H9 (cell line): ENCODE data around the gene JMJD8. TPM values are rescaled to one million over a fixed set of nuclear protein-coding genes. Genes with fewer than 3 reads are reported as not detected.

Source experiments
- DNase-seq: peaks from one replicate; pipeline ENCODE4 v3.0.0-alpha.2; 2017
- H2AFZ ChIP-seq: one replicate; pipeline ENCODE4 v1.6.1; 2013; ENCODE audit warnings: mild to moderate bottlenecking, low read length, control low read depth, moderate library complexity
- H2AK5ac ChIP-seq: 2 replicates; pipeline ENCODE4 v1.6.1; 2013; ENCODE audit warnings: low read length, control low read depth, mixed read lengths; ENCODE audit not compliant: insufficient read length
- H2BK120ac ChIP-seq: one replicate; pipeline ENCODE4 v1.6.1; 2013; ENCODE audit warnings: low read depth, mild to moderate bottlenecking, low read length, control low read depth, inconsistent platforms; ENCODE audit not compliant: poor library complexity, severe bottlenecking
- H2BK12ac ChIP-seq: 2 replicates; pipeline ENCODE4 v1.6.1; 2013; ENCODE audit warnings: low read length, control low read depth, mixed read lengths, low read depth; ENCODE audit not compliant: insufficient read length
- H2BK15ac ChIP-seq: 2 replicates; pipeline ENCODE4 v1.6.1; 2013; ENCODE audit warnings: low read depth, low read length, control low read depth
- H2BK20ac ChIP-seq: one replicate; pipeline ENCODE4 v1.6.1; 2013; ENCODE audit warnings: low read depth, mild to moderate bottlenecking, low read length, control low read depth, inconsistent platforms; ENCODE audit not compliant: poor library complexity, severe bottlenecking
- H2BK5ac ChIP-seq: 2 replicates; pipeline ENCODE4 v1.6.1; 2013; ENCODE audit warnings: low read length, control low read depth, mixed read lengths; ENCODE audit not compliant: insufficient read length
- H3K14ac ChIP-seq: 2 replicates; pipeline ENCODE4 v1.6.1; 2013; ENCODE audit warnings: low read length, control low read depth; ENCODE audit not compliant: insufficient read depth
- H3K18ac ChIP-seq: 2 replicates; pipeline ENCODE4 v1.6.1; 2013; ENCODE audit warnings: low read depth, mild to moderate bottlenecking, mixed read lengths, low read length, control low read depth; ENCODE audit not compliant: insufficient read length
- H3K23ac ChIP-seq: 2 replicates; pipeline ENCODE4 v1.6.1; 2013; ENCODE audit warnings: low read length, control low read depth, mixed read lengths, low read depth; ENCODE audit not compliant: insufficient read length
- H3K23me2 ChIP-seq: 2 replicates; pipeline ENCODE4 v1.6.1; 2013; ENCODE audit warnings: low read depth, mild to moderate bottlenecking, mixed read lengths, low read length, control low read depth; ENCODE audit not compliant: insufficient read length, poor library complexity, severe bottlenecking
- H3K27ac ChIP-seq: 2 replicates; pipeline ENCODE4 v1.5.1; 2013; ENCODE audit warnings: low read length, control low read depth, mixed read lengths, low read depth; ENCODE audit not compliant: insufficient read length
- H3K27me3 ChIP-seq: 2 replicates; pipeline ENCODE4 v1.6.1; 2013; ENCODE audit warnings: low read length, control low read depth, inconsistent platforms; ENCODE audit not compliant: insufficient read depth
- H3K4ac ChIP-seq: 2 replicates; pipeline ENCODE4 v1.6.1; 2013; ENCODE audit warnings: low read depth, mild to moderate bottlenecking, control low read depth, inconsistent platforms, low read length, moderate library complexity
- H3K4me1 ChIP-seq: 2 replicates; pipeline ENCODE4 v1.6.1; 2013; ENCODE audit warnings: low read length, control low read depth, inconsistent platforms; ENCODE audit not compliant: insufficient read depth
- H3K4me2 ChIP-seq: 2 replicates; pipeline ENCODE4 v1.6.1; 2013; ENCODE audit warnings: low read length, control low read depth, mixed read lengths; ENCODE audit not compliant: insufficient read length, insufficient read depth
- H3K56ac ChIP-seq: 2 replicates; pipeline ENCODE4 v1.6.1; 2013; ENCODE audit warnings: low read depth, mild to moderate bottlenecking, mixed read lengths, low read length, control low read depth; ENCODE audit not compliant: insufficient read length
- H3K79me1 ChIP-seq: 2 replicates; pipeline ENCODE4 v1.6.1; 2013; ENCODE audit warnings: low read depth, mild to moderate bottlenecking, moderate library complexity, low read length, control low read depth, inconsistent platforms; ENCODE audit not compliant: insufficient read depth, poor library complexity, severe bottlenecking
- H3K79me2 ChIP-seq: 2 replicates; pipeline ENCODE4 v1.6.1; 2013; ENCODE audit warnings: low read length, control low read depth, inconsistent platforms; ENCODE audit not compliant: insufficient read depth
- H3K9ac ChIP-seq: 2 replicates; pipeline ENCODE4 v1.6.1; 2013; ENCODE audit warnings: low read length, control low read depth, mixed read lengths; ENCODE audit not compliant: insufficient read length; ENCODE audit errors: extremely low read depth
- H3K9me3 ChIP-seq: one replicate; pipeline ENCODE4 v1.6.1; 2013; ENCODE audit warnings: low read depth, low read length, inconsistent platforms; ENCODE audit not compliant: control insufficient read depth
- H3T11ph ChIP-seq: one replicate; pipeline ENCODE4 v1.6.1; 2013; ENCODE audit warnings: mild to moderate bottlenecking, low read length, control low read depth, inconsistent platforms
- H4K20me1 ChIP-seq: one replicate; pipeline ENCODE4 v1.6.1; 2013; ENCODE audit not compliant: control insufficient read depth, insufficient read length, insufficient read depth
- H4K5ac ChIP-seq: 2 replicates; pipeline ENCODE4 v1.6.1; 2013; ENCODE audit warnings: low read depth, mild to moderate bottlenecking, mixed read lengths, low read length, control low read depth; ENCODE audit not compliant: insufficient read length
- H4K8ac ChIP-seq: replicated peaks from 2 replicates; pipeline ENCODE4 v1.6.1; 2013; ENCODE audit warnings: low read length, control low read depth, mixed read lengths, low read depth; ENCODE audit not compliant: insufficient read length
- H4K91ac ChIP-seq: 2 replicates; pipeline ENCODE4 v1.6.1; 2013; ENCODE audit warnings: low read depth, mild to moderate bottlenecking, moderate library complexity, mixed read lengths, low read length, control low read depth; ENCODE audit not compliant: insufficient read length
- H3K27ac Mint-ChIP-seq, 3 experiments: 2 replicates in 2 of 3; 3 replicates in 1 of 3; pipeline ENCODE4 v1.8.0; 2020 to 2021; ENCODE audit warnings: mixed read lengths in 3 of 3, mild to moderate bottlenecking in 1 of 3, moderate library complexity in 1 of 3
- H3K27me3 Mint-ChIP-seq: 2 replicates; pipeline ENCODE4 v1.8.0; 2021; ENCODE audit warnings: low read depth, mild to moderate bottlenecking, moderate library complexity, mixed read lengths
- H3K36me3 Mint-ChIP-seq, 3 experiments: 2 replicates in 2 of 3; 3 replicates in 1 of 3; pipeline ENCODE4 v1.8.0; 2020 to 2021; ENCODE audit warnings: low read depth in 3 of 3, mixed read lengths in 3 of 3; ENCODE audit not compliant: insufficient read depth in 1 of 3
- H3K4me1 Mint-ChIP-seq, 2 experiments: 2 replicates each; pipeline ENCODE4 v1.8.0; 2020; ENCODE audit warnings: mixed read lengths in 2 of 2
- H3K4me3 Mint-ChIP-seq, 2 experiments: 2 replicates in 1 of 2; 3 replicates in 1 of 2; pipeline ENCODE4 v1.8.0; 2020 to 2021; ENCODE audit warnings: mild to moderate bottlenecking in 2 of 2, mixed read lengths in 2 of 2, moderate library complexity in 1 of 2
- H3K9me3 Mint-ChIP-seq, 2 experiments: 2 replicates in 1 of 2; 3 replicates in 1 of 2; pipeline ENCODE4 v1.8.0; 2020; ENCODE audit warnings: mild to moderate bottlenecking in 2 of 2, mixed read lengths in 2 of 2, moderate library complexity in 1 of 2
- WGBS: extraction: QIAGEN DNeasy Blood & Tissue Kit; methylation state at CpG from one replicate; pipeline ENCODE4 v1.1.7; 2013; ENCODE audit warnings: missing lambda C conversion rate, low lambda C conversion rate, mixed read lengths; ENCODE audit not compliant: insufficient read length; ENCODE audit errors: extremely low coverage; 5-methylcytosine and 5-hydroxymethylcytosine counted together
- total RNA-seq: library from RNA; stranded (reverse); gene quantifications from 2 replicates; pipeline ENCODE4 v1.2.1, GENCODE V29; 2021
- TF ChIP-seq, protein P1 (sequence below): fragments of 200-600 bp; sonication (generic); conservative IDR thresholded peaks from 3 replicates; pipeline ENCODE4 v1.8.0; 2021; ENCODE audit warnings: antibody characterized with exemption, mild to moderate bottlenecking

Gene JMJD8
- total RNA-seq, 1 experiment from 2014 or later = 52.7 TPM

DNA sequence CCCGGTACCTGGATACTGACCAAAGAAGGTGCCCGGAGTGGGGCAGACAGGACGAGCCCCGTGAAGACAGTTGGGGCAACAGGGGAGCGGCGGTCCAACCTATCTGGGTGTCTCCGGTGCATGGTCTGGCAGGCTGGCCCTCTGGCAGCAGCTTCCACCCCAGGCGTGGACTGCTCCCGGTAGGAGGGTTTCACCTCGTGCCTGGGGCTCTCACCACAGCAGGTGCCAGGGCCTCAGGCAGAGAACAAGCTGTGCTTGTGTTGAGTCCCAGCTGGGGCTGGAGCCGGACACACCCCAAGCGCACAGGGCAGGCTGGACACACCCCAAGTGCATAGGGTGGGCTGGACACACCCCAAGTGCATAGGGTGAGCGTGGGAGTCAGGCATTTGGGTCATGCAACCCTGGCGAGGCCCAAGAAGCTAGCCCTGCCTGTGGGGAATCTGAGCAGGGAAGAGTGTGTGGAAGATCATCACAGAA, 23.0 kb upstream of the JMJD8 start:
- WGBS = no CpG with 5 or more reads among the region's 14 CpGs
- Histone ChIP-seq H2AFZ (no peak overlapping the region), H4K20me1 (no peaks in the 10 kb centered on the region), H3K14ac (no peak overlapping the region), H4K8ac (no peak overlapping the region), H3K9me3 (no peaks in the 10 kb centered on the region), H3K79me2 (no peaks in the 10 kb centered on the region), H3K4me1 (no peaks in the 10 kb centered on the region), H3K23me2 (peaks cover 4% of the 10 kb centered on the region), H2AK5ac (no peak overlapping the region), H4K91ac (no peak overlapping the region), H3K9ac (no peak overlapping the region), H3K4ac (no peak overlapping the region), H2BK15ac (no peak overlapping the region), H2BK5ac (no peak overlapping the region), H3K4me2 (peak overlapping the region; percentile 49), H3K27ac (no peak overlapping the region), H3K27me3 (peaks cover 39% of the 10 kb centered on the region; the same call in 1 of the 2 replicates), H3T11ph (no peak overlapping the region), H4K5ac (no peak overlapping the region), H3K56ac (no peak overlapping the region), H3K18ac (no peak overlapping the region), H2BK120ac (no peak overlapping the region), H2BK12ac (no peak overlapping the region), H3K79me1 (no peaks in the 10 kb centered on the region), H3K23ac (no peak overlapping the region), H2BK20ac (no peak overlapping the region)
- TF ChIP-seq, protein P1, sequence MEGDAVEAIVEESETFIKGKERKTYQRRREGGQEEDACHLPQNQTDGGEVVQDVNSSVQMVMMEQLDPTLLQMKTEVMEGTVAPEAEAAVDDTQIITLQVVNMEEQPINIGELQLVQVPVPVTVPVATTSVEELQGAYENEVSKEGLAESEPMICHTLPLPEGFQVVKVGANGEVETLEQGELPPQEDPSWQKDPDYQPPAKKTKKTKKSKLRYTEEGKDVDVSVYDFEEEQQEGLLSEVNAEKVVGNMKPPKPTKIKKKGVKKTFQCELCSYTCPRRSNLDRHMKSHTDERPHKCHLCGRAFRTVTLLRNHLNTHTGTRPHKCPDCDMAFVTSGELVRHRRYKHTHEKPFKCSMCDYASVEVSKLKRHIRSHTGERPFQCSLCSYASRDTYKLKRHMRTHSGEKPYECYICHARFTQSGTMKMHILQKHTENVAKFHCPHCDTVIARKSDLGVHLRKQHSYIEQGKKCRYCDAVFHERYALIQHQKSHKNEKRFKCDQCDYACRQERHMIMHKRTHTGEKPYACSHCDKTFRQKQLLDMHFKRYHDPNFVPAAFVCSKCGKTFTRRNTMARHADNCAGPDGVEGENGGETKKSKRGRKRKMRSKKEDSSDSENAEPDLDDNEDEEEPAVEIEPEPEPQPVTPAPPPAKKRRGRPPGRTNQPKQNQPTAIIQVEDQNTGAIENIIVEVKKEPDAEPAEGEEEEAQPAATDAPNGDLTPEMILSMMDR = no peak
- Mint-ChIP-seq H3K9me3 (peaks cover 0 to 2% of the 10 kb centered on the region in 2 experiments; a peak in 2 of 5 replicates), H3K27me3 (peaks cover 83% of the 10 kb centered on the region), H3K36me3 (peaks cover 0 to 3% (median 0%) of the 10 kb centered on the region in 3 experiments; a peak in 2 of 7 replicates), H3K4me1 (peaks cover 0 to 7% of the 10 kb centered on the region in 2 experiments; a peak in 1 of 4 replicates), H3K27ac (no peak overlapping the region), H3K4me3 (peak overlapping the region in 1 of 2 experiments; percentile 79; a peak in 3 of 5 replicates)
- DNase-seq = no peak
